DOHH2 (cell line): ENCODE results near the gene MYT1.

ENCODE experiments used
- H3F3A ChIP-seq: fragments of 200-600 bp; sonication (generic), shearing (Covaris generic); 2 replicates; pipeline ENCODE4 v1.6.0; 2016; ENCODE audit warnings: antibody characterized with exemption, mild to moderate bottlenecking; ENCODE audit not compliant: control insufficient read depth, insufficient read depth
- H3K27ac ChIP-seq: fragments of 200-600 bp; sonication (generic); 2 replicates; pipeline ENCODE4 v1.5.1; 2014; ENCODE audit warnings: low read depth, mild to moderate bottlenecking, low read length, moderate library complexity
- H3K27me3 ChIP-seq: fragments of 200-600 bp; sonication (generic); 2 replicates; pipeline ENCODE4 v1.6.1; 2014; ENCODE audit warnings: mild to moderate bottlenecking, low read length, mixed read lengths; ENCODE audit not compliant: control insufficient read depth
- H3K36me3 ChIP-seq: fragments of 200-600 bp; sonication (generic); 2 replicates; pipeline ENCODE4 v1.6.1; 2014; ENCODE audit warnings: mild to moderate bottlenecking, low read length, moderate library complexity, mixed read lengths; ENCODE audit not compliant: control insufficient read depth
- H3K4me1 ChIP-seq: fragments of 200-600 bp; sonication (generic); 2 replicates; pipeline ENCODE4 v1.6.1; 2014; ENCODE audit warnings: mild to moderate bottlenecking, low read length, mixed read lengths; ENCODE audit not compliant: control insufficient read depth
- H3K4me2 ChIP-seq: fragments of 200-600 bp; sonication (generic); 2 replicates; pipeline ENCODE4 v1.6.0; 2014; ENCODE audit warnings: mild to moderate bottlenecking, low read length, moderate library complexity
- H3K4me3 ChIP-seq: fragments of 200-600 bp; sonication (generic); 2 replicates; pipeline ENCODE4 v1.5.1; 2014; ENCODE audit warnings: mild to moderate bottlenecking, low read length, mixed read lengths
- H3K79me2 ChIP-seq: fragments of 200-600 bp; sonication (generic); 2 replicates; pipeline ENCODE4 v1.6.1; 2014; ENCODE audit warnings: mild to moderate bottlenecking, low read length, mixed read lengths; ENCODE audit not compliant: control insufficient read depth
- H3K9me2 ChIP-seq: fragments of 200-600 bp; sonication (generic); replicated peaks from 2 replicates; pipeline ENCODE4 v1.6.1; 2014; ENCODE audit warnings: mild to moderate bottlenecking, low read length, mixed read lengths; ENCODE audit not compliant: control insufficient read depth
- H3K9me3 ChIP-seq: fragments of 200-600 bp; sonication (generic); 2 replicates; pipeline ENCODE4 v1.6.1; 2014; ENCODE audit warnings: antibody characterized with exemption, low read length, mixed read lengths; ENCODE audit not compliant: control insufficient read depth, insufficient read depth
- H4K20me1 ChIP-seq: fragments of 200-600 bp; sonication (generic); 2 replicates; pipeline ENCODE4 v1.6.0; 2014; ENCODE audit warnings: low read depth, mild to moderate bottlenecking, antibody characterized with exemption, low read length, moderate library complexity; ENCODE audit not compliant: control insufficient read depth, insufficient read depth
- EZH2phosphoT487 ChIP-seq: fragments of 200-600 bp; sonication (generic); IDR thresholded peaks from 2 replicates; pipeline ENCODE4 v1.6.1; 2017; ENCODE audit warnings: borderline replicate concordance, mild to moderate bottlenecking, antibody characterized with exemption, low read length, moderate library complexity, mixed read lengths
- TF ChIP-seq, protein P1 (sequence below): fragments of 200-600 bp; sonication (generic); IDR thresholded peaks from one replicate; pipeline ENCODE4 v1.5.1; 2014; ENCODE audit warnings: antibody characterized with exemption, mild to moderate bottlenecking, low read depth, low read length; ENCODE audit not compliant: poor library complexity, severe bottlenecking

Gene MYT1

DNA sequence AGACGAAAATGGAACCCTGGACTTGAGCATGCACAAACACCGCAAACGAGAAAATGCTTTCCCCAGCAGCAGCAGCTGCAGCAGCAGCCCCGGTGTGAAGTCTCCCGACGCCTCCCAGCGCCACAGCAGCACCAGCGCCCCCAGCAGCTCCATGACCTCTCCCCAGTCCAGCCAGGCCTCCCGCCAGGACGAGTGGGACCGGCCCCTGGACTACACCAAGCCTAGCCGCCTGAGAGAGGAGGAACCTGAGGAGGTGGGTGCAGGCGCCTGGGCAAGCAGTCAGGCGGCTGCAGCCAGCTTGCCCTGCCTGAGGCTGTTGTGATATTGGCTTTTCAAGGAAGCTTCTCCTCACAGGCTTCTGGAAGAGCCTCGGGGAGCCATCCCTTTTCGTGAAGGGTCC lies 55.5 kb downstream of the MYT1 start:
- H3K4me2 ChIP-seq, result no peak overlapping the region
- H3K4me3 ChIP-seq, result no peak overlapping the region
- TF ChIP-seq, protein P1, sequence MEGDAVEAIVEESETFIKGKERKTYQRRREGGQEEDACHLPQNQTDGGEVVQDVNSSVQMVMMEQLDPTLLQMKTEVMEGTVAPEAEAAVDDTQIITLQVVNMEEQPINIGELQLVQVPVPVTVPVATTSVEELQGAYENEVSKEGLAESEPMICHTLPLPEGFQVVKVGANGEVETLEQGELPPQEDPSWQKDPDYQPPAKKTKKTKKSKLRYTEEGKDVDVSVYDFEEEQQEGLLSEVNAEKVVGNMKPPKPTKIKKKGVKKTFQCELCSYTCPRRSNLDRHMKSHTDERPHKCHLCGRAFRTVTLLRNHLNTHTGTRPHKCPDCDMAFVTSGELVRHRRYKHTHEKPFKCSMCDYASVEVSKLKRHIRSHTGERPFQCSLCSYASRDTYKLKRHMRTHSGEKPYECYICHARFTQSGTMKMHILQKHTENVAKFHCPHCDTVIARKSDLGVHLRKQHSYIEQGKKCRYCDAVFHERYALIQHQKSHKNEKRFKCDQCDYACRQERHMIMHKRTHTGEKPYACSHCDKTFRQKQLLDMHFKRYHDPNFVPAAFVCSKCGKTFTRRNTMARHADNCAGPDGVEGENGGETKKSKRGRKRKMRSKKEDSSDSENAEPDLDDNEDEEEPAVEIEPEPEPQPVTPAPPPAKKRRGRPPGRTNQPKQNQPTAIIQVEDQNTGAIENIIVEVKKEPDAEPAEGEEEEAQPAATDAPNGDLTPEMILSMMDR, result no peak
- no peak for TF ChIP-seq EZH2phosphoT487
- H4K20me1 ChIP-seq, result no peaks in the 10 kb centered on the region
- no peak overlapping the region for H3K27ac ChIP-seq
- no peaks in the 10 kb centered on the region for H3F3A ChIP-seq
- no peaks in the 10 kb centered on the region for H3K79me2 ChIP-seq
- peaks cover 8% of the 10 kb centered on the region; the same call in 1 of the 2 replicates for H3K4me1 ChIP-seq
- no peaks in the 10 kb centered on the region for H3K9me3 ChIP-seq
- no peaks in the 10 kb centered on the region for H3K27me3 ChIP-seq
- no peaks in the 10 kb centered on the region for H3K9me2 ChIP-seq
- H3K36me3 ChIP-seq, result no peaks in the 10 kb centered on the region

DNA sequence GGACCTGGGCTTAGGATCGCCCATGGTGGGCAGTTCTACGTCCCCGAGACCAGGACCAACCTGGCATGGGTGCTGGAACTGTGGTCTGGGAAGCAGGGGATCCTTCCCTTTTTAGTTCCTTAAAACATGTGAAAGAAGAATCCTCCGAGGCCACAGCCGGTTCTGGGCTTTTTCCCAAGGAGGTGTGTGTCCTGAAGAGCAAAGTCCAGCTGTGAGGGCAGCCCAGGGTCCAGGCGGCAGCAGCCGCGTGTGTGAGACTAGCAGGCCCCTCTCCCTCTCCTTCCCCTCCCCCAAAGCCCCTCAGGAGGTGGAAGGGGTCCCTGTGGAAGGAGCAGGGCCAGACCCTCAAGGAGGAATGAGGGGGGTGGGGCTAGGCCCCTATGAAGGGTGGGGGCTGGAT lies 56.2 kb downstream of the MYT1 start:
- Histone ChIP-seq H3K27ac (no peak overlapping the region), H4K20me1 (no peaks in the 10 kb centered on the region), H3K9me2 (no peaks in the 10 kb centered on the region), H3K4me2 (no peak overlapping the region), H3K27me3 (no peaks in the 10 kb centered on the region), H3F3A (no peaks in the 10 kb centered on the region), H3K4me3 (no peak overlapping the region), H3K79me2 (no peaks in the 10 kb centered on the region), H3K36me3 (no peaks in the 10 kb centered on the region), H3K9me3 (no peaks in the 10 kb centered on the region), H3K4me1 (peaks cover 8% of the 10 kb centered on the region; the same call in 1 of the 2 replicates)
- TF ChIP-seq EZH2phosphoT487, result no peak
- TF ChIP-seq, protein P1, result no peak

DNA sequence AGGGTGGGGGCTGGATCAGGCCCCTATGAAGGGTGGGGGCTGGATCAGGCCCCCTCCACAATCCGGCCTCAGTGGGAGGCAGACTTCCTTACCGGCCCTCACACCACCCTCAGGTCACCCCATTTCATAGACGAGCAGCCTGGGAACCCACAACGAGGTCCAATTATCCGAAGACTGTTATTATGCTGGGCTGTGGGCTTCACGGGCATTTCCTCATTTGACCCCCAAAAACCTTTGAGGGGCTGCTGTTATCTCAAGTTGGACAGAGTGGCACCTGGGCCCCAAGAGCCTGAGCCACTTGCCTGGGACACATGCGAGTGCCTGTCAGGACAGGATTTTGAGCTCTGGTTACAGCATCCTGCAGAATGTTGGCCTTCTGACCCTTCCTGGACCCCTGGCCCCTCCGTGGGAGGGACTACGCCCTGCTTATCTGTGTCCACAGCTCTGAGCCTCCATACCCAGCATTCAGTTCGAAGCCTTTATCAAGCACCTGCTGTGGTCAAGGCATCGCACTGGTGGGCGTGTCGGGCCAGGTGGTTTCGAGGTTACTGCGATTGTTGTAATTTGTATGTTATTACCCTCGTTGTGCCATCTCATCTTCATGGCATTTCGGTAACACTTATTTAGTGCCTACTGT lies 56.8 kb downstream of the MYT1 start:
- TF ChIP-seq EZH2phosphoT487, result no peak
- TF ChIP-seq, protein P1, result no peak
- Histone ChIP-seq H3K27ac (no peak overlapping the region), H3K27me3 (no peaks in the 10 kb centered on the region), H4K20me1 (no peaks in the 10 kb centered on the region), H3K9me3 (no peaks in the 10 kb centered on the region), H3K79me2 (no peaks in the 10 kb centered on the region), H3K4me3 (no peak overlapping the region), H3K36me3 (no peaks in the 10 kb centered on the region), H3K4me2 (no peak overlapping the region), H3K4me1 (peaks cover 8% of the 10 kb centered on the region; the same call in 1 of the 2 replicates), H3F3A (no peaks in the 10 kb centered on the region), H3K9me2 (no peaks in the 10 kb centered on the region)
